PC-9 (cell line): ENCODE measurements around the gene TSC22D3. TPM values are rescaled to one million over a fixed set of nuclear protein-coding genes. Genes with fewer than 3 reads are reported as not detected.

Experiments
- BruUV-seq: library from RNA; stranded (reverse); fragments of 400-500 nt; replicated peaks from 2 replicates; lab custom pipeline; 2021; lab: Mats Ljungman, UMichigan
- CTCF ChIA-PET: fragments of 300-600 bp; sonication (Branson Sonifier 250); formaldehyde crosslinking; loops from one replicate; lab custom pipeline; 2022; ENCODE audit warnings: antibody characterized with exemption; lab: Charles Lee
- POLR2A ChIA-PET: fragments of 300-600 bp; sonication (Branson Sonifier 250); formaldehyde crosslinking; loops from one replicate; lab custom pipeline; 2022; ENCODE audit warnings: antibody characterized with exemption; ENCODE audit not compliant: unreplicated experiment; lab: Charles Lee
- DNase-seq, 2 experiments: peaks; one replicate each; pipeline versions ENCODE4 v3.0.0 to v3.0.0-alpha.2; 2015 to 2022; ENCODE audit warnings: mixed read lengths in 1 of 2
- H2AFZ ChIP-seq: fragments of 200-600 bp; sonication (generic); 2 replicates; pipeline ENCODE4 v1.8.1; 2017; ENCODE audit warnings: antibody characterized with exemption
- H3F3A ChIP-seq: fragments of 200-600 bp; sonication (generic); 2 replicates; pipeline ENCODE4 v1.8.1; 2017; ENCODE audit warnings: antibody characterized with exemption, mild to moderate bottlenecking, low read depth; ENCODE audit not compliant: insufficient read depth
- H3K27ac ChIP-seq: fragments of 200-600 bp; sonication (generic); 2 replicates; pipeline ENCODE4 v1.6.1; 2016; ENCODE audit warnings: mixed run types
- H3K27me3 ChIP-seq: fragments of 200-600 bp; sonication (generic); 2 replicates; pipeline ENCODE4 v1.6.1; 2016; ENCODE audit warnings: low read depth, mixed run types; ENCODE audit not compliant: insufficient read depth
- H3K36me3 ChIP-seq: fragments of 200-600 bp; sonication (generic); 2 replicates; pipeline ENCODE4 v1.6.1; 2016; ENCODE audit warnings: low read depth, mixed run types
- H3K4me1 ChIP-seq: fragments of 200-600 bp; sonication (generic); replicated peaks from 2 replicates; pipeline ENCODE4 v1.6.1; 2016; ENCODE audit warnings: mixed run types; ENCODE audit not compliant: insufficient read depth
- H3K4me2 ChIP-seq: fragments of 200-600 bp; sonication (generic); 2 replicates; pipeline ENCODE4 v1.6.1; 2017; ENCODE audit warnings: mixed run types
- H3K4me3 ChIP-seq: fragments of 200-600 bp; sonication (generic); 2 replicates; pipeline ENCODE4 v1.6.1; 2016; ENCODE audit warnings: mixed run types
- H3K79me2 ChIP-seq: fragments of 200-600 bp; sonication (generic); 2 replicates; pipeline ENCODE4 v1.6.1; 2017; ENCODE audit warnings: low read depth, mixed run types
- H3K9me2 ChIP-seq: fragments of 200-600 bp; sonication (generic); 2 replicates; pipeline ENCODE4 v1.8.1; 2017; ENCODE audit warnings: mild to moderate bottlenecking; ENCODE audit not compliant: insufficient read depth
- H3K9me3 ChIP-seq: fragments of 200-600 bp; sonication (generic); 2 replicates; pipeline ENCODE4 v1.8.1; 2016; ENCODE audit warnings: low read depth; ENCODE audit not compliant: insufficient read depth
- H4K20me1 ChIP-seq: fragments of 200-600 bp; sonication (generic); 2 replicates; pipeline ENCODE4 v1.8.1; 2017; ENCODE audit not compliant: insufficient read depth
- EZH2 ChIP-seq: fragments of 200-600 bp; sonication (generic); IDR thresholded peaks from 2 replicates; pipeline ENCODE4 v1.8.0; 2017; ENCODE audit warnings: antibody characterized with exemption, low read depth
- intact Hi-C: fragments of 100-400 bp; cut with micrococcal nuclease; formaldehyde crosslinking; loops from one replicate; pipeline ENCODE4 v1.10.0; 2022; ENCODE audit not compliant: unreplicated experiment
- total RNA-seq: library from RNA; stranded (reverse); gene quantifications from 2 replicates; pipeline ENCODE4 v1.2.3, GENCODE V29; 2021
- TF ChIP-seq, protein P1 (sequence below): fragments of 200-600 bp; sonication (generic); conservative IDR thresholded peaks from 2 replicates; pipeline ENCODE4 v1.6.1; 2017; ENCODE audit warnings: mixed run types, antibody characterized with exemption, mild to moderate bottlenecking, moderate library complexity

Gene TSC22D3
- total RNA-seq, 1 experiment from 2014 or later = 43.9 TPM

GRCh38 chrX:107728371-107729099 lies 47.1 kb downstream of the TSC22D3 start:
- no peaks in the 10 kb centered on the region for H3K9me2 ChIP-seq
- BruUV-seq = no TSS peak
- H4K20me1 ChIP-seq = no peaks in the 10 kb centered on the region
- H3K4me2 ChIP-seq = peak overlapping the region; percentile 70
- ChIA-PET POLR2A (no interaction called here), CTCF (interaction anchor here (0.9 to 1.4 kb wide), 4 partner anchors 10 to 73 kb away, joined by 3 to 5 read pairs (median 4); no protein-coding TSS in a partner anchor)
- H3K4me3 ChIP-seq = no peak overlapping the region
- H2AFZ ChIP-seq = no peak overlapping the region
- peaks cover 31% of the 10 kb centered on the region for H3K79me2 ChIP-seq
- intact Hi-C loops = loop anchor here (1.0 kb wide), 1 partner anchor 10 kb away; no protein-coding TSS in a partner anchor
- H3K4me1 ChIP-seq = peaks cover 94% of the 10 kb centered on the region
- H3K27me3 ChIP-seq = no peaks in the 10 kb centered on the region
- no peak for DNase-seq
- H3K27ac ChIP-seq = no peak overlapping the region; the same call in 1 of the 2 replicates
- H3K9me3 ChIP-seq = no peaks in the 10 kb centered on the region
- peaks cover 52% of the 10 kb centered on the region for H3F3A ChIP-seq
- TF ChIP-seq EZH2 = no peak
- TF ChIP-seq, protein P1, sequence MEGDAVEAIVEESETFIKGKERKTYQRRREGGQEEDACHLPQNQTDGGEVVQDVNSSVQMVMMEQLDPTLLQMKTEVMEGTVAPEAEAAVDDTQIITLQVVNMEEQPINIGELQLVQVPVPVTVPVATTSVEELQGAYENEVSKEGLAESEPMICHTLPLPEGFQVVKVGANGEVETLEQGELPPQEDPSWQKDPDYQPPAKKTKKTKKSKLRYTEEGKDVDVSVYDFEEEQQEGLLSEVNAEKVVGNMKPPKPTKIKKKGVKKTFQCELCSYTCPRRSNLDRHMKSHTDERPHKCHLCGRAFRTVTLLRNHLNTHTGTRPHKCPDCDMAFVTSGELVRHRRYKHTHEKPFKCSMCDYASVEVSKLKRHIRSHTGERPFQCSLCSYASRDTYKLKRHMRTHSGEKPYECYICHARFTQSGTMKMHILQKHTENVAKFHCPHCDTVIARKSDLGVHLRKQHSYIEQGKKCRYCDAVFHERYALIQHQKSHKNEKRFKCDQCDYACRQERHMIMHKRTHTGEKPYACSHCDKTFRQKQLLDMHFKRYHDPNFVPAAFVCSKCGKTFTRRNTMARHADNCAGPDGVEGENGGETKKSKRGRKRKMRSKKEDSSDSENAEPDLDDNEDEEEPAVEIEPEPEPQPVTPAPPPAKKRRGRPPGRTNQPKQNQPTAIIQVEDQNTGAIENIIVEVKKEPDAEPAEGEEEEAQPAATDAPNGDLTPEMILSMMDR = no peak
- no peaks in the 10 kb centered on the region for H3K36me3 ChIP-seq

- CTCF ChIA-PET = interaction anchor here (0.5 to 1.3 kb wide), 2 partner anchors 49 to 294 kb away, joined by 4 to 6 read pairs; partner anchors contain the start of gene TSC22D3
- H4K20me1 ChIP-seq = no peaks in the 10 kb centered on the region
- no TSS peak for BruUV-seq
- no peak for DNase-seq
- no peak for TF ChIP-seq EZH2
- TF ChIP-seq, protein P1 = no peak
- peaks cover 45% of the 10 kb centered on the region for H3F3A ChIP-seq
- peak overlapping the region; percentile 87 for H3K27ac ChIP-seq
- H3K9me3 ChIP-seq = no peaks in the 10 kb centered on the region
- no peaks in the 10 kb centered on the region for H3K9me2 ChIP-seq
- H3K4me1 ChIP-seq = peaks cover 98% of the 10 kb centered on the region
- H3K4me2 ChIP-seq = peak overlapping the region; percentile 77
- no peaks in the 10 kb centered on the region for H3K27me3 ChIP-seq
- no peak overlapping the region for H2AFZ ChIP-seq
- H3K79me2 ChIP-seq = peaks cover 31% of the 10 kb centered on the region
- POLR2A ChIA-PET = interaction anchor here (0.6 to 0.9 kb wide), 4 partner anchors 8 to 49 kb away, joined by 3 read pairs; partner anchors contain the start of gene TSC22D3
- intact Hi-C loops = loop anchor here (1.0 kb wide), 1 partner anchor 16 kb away; no protein-coding TSS in a partner anchor
- H3K36me3 ChIP-seq = no peaks in the 10 kb centered on the region
- H3K4me3 ChIP-seq = 0 out of 2 replicates have a peak overlapping the region, but pooled peaks have one; percentile 21
These were observed 48.6 kb downstream of the TSC22D3 start for GRCh38 chrX:107726816-107727534.
